ENCODE results near the gene ZFAND3.

- TF ChIP-seq FOXA1 (IDR thresholded peaks at IDR 0.05) (no peak), CTBP1 (IDR thresholded peaks at IDR 0.05; ENCODE audit: borderline replicate concordance) (no peak), FOXK2 (IDR thresholded peaks at IDR 0.05) (no peak), LEF1 (IDR thresholded peaks at IDR 0.05; ENCODE audit: borderline replicate concordance) (no peak), HDGF (IDR thresholded peaks at IDR 0.05; ENCODE audit: borderline replicate concordance) (no peak), BHLHE40 (IDR thresholded peaks at IDR 0.05; ENCODE audit: borderline replicate concordance) (no peak)
Observed at GRCh38 chr6:38180586-38180985, 361.1 kb downstream of the ZFAND3 start.
